Prostate gland (tissue), 2 donors: Measurements from ENCODE around the gene HMOX1. TPM values are rescaled to one million over a fixed set of nuclear protein-coding genes. Genes with fewer than 3 reads are reported as not detected.

ENCODE experiments used
- DNase-seq: peaks from one replicate; pipeline ENCODE4 v3.0.0-alpha.2; 2019; ENCODE audit warnings: low spot score
- H3K27ac ChIP-seq, 2 donors: fragments of 200-600 bp; sonication (generic); 2 replicates each; pipeline ENCODE4 v1.5.1; 2017 to 2019
- H3K27me3 ChIP-seq: fragments of 200-600 bp; sonication (generic); replicated peaks from 2 replicates; pipeline ENCODE4 v1.5.1; 2019; ENCODE audit not compliant: insufficient read depth
- H3K36me3 ChIP-seq, 2 donors: fragments of 200-600 bp; sonication (generic); 1 replicate in 1 of 2; 2 replicates in 1 of 2; pipeline versions ENCODE4 v1.5.1 to v1.8.1; 2017 to 2019
- H3K4me1 ChIP-seq: fragments of 200-600 bp; sonication (generic); replicated peaks from 2 replicates; pipeline ENCODE4 v1.5.1; 2019
- H3K4me3 ChIP-seq, 2 donors: fragments of 200-600 bp; sonication (generic); 2 replicates each; pipeline ENCODE4 v1.5.1; 2017 to 2019
- H3K9me3 ChIP-seq: fragments of 200-600 bp; sonication (generic); 2 replicates; pipeline ENCODE4 v1.5.1; 2017
- POLR2A ChIP-seq: fragments of 450-650 bp; IDR thresholded peaks from one replicate; pipeline ENCODE4 v1.6.1; 2016; ENCODE audit warnings: antibody characterized with exemption, mild to moderate bottlenecking
- POLR2AphosphoS5 ChIP-seq: sonication (generic); formaldehyde crosslinking; IDR thresholded peaks from one replicate; pipeline ENCODE4 v1.6.1; 2017; ENCODE audit warnings: antibody characterized with exemption
- WGBS: methylation state at CpG from one replicate; pipeline ENCODE4 v1.1.5; 2018; 5-methylcytosine and 5-hydroxymethylcytosine counted together
- intact Hi-C: fragments of 100-400 bp; cut with DNase I; formaldehyde crosslinking; loops from one replicate; pipeline ENCODE4 v1.14.2; 2022
- total RNA-seq, 2 donors: library from RNA; depleted of rRNA; stranded (reverse); fragments of >200 nt; gene quantifications; one replicate each; pipeline ENCODE4 v1.1.0, GENCODE V29; 2016
- TF ChIP-seq, protein P1 (sequence below), 4 experiments: fragments of 200-600 bp in 2 of 4; fragments of 450-650 bp in 2 of 4; sonication (generic) in 2 of 4; IDR thresholded peaks; 1 replicate in 3 of 4; 2 replicates in 1 of 4; pipeline ENCODE4 v1.5.1; 2016 to 2019; ENCODE audit warnings: antibody characterized with exemption in 4 of 4, mild to moderate bottlenecking in 2 of 4, moderate library complexity in 2 of 4

HMOX1 gene
- total RNA-seq, 2 donors from 2014 or later: 3.5 to 31.5 TPM

GRCh38 chr22:35373781-35374180 lies 7.1 kb upstream of the HMOX1 start:
- H3K4me3 ChIP-seq: no peak overlapping the region
- H3K27ac ChIP-seq: no peak overlapping the region
- 63% methylated on average over 6 of the region's 6 CpGs for WGBS
- H3K4me1 ChIP-seq: no peaks in the 10 kb centered on the region
- H3K36me3 ChIP-seq: no peaks in the 10 kb centered on the region
- DNase-seq: no peak
- H3K27me3 ChIP-seq: no peaks in the 10 kb centered on the region
- no peaks in the 10 kb centered on the region for H3K9me3 ChIP-seq
- intact Hi-C loops: no loop called here
- TF ChIP-seq POLR2AphosphoS5 (no peak), POLR2A (no peak)
- TF ChIP-seq, protein P1, sequence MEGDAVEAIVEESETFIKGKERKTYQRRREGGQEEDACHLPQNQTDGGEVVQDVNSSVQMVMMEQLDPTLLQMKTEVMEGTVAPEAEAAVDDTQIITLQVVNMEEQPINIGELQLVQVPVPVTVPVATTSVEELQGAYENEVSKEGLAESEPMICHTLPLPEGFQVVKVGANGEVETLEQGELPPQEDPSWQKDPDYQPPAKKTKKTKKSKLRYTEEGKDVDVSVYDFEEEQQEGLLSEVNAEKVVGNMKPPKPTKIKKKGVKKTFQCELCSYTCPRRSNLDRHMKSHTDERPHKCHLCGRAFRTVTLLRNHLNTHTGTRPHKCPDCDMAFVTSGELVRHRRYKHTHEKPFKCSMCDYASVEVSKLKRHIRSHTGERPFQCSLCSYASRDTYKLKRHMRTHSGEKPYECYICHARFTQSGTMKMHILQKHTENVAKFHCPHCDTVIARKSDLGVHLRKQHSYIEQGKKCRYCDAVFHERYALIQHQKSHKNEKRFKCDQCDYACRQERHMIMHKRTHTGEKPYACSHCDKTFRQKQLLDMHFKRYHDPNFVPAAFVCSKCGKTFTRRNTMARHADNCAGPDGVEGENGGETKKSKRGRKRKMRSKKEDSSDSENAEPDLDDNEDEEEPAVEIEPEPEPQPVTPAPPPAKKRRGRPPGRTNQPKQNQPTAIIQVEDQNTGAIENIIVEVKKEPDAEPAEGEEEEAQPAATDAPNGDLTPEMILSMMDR (IDR thresholded peaks at IDR 0.05): no peak

DNA sequence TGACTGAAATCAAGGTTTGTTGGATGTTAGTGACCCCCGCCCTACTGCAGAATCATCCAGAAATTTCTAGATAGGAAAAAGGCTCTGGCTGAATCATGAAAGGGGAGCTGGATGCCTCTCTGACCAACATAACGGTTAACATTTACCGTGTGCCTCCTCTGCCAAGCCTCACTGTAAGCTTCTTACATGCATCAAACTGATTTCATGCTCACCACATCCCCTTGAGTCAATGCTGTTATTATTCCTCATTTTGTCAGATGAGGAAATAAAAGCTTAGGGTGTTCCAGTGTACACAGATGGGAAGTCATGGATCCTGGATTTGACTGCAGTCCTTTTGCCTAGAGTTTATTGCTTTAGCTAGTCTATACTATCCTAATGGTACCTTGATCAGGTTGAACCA lies 5.9 kb upstream of the HMOX1 start:
- intact Hi-C loops: no loop called here
- 91% methylated on average over 3 of the region's 3 CpGs for WGBS
- Histone ChIP-seq H3K36me3 (no peaks in the 10 kb centered on the region), H3K27me3 (no peaks in the 10 kb centered on the region), H3K4me3 (no peak overlapping the region), H3K27ac (no peak overlapping the region), H3K4me1 (no peaks in the 10 kb centered on the region), H3K9me3 (no peaks in the 10 kb centered on the region)
- DNase-seq: no peak
- TF ChIP-seq POLR2A (no peak), POLR2AphosphoS5 (no peak)
- TF ChIP-seq, protein P1 (IDR thresholded peaks at IDR 0.05): no peak

DNA sequence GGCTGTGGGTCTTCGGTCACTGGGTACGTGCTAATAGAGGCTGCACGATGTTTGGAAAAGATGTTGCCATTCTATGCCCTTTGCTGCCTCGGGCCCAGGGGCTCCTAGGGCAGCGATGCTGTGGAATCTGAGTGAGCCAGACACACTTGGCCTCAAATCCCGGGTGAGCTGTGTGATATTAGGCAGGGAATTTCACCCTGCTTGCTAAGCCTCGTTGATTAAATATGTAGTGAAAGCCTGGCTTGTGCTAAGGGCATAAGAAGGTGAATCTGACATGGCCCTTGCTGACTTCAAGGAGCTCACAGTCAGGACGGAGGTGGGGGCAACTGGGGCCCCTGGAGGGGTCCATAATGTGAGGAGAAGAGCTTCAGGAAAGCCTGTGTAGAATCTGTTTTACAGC lies 5.4 kb upstream of the HMOX1 start:
- no peak overlapping the region for H3K27ac ChIP-seq
- intact Hi-C loops: no loop called here
- TF ChIP-seq POLR2A: no peak
- no peak for TF ChIP-seq POLR2AphosphoS5
- TF ChIP-seq, protein P1 (IDR thresholded peaks at IDR 0.05): no peak
- no peaks in the 10 kb centered on the region for H3K27me3 ChIP-seq
- H3K9me3 ChIP-seq: no peaks in the 10 kb centered on the region
- no peak for DNase-seq
- 76% methylated on average over 8 of the region's 8 CpGs for whole genome bisulfite sequencing
- no peaks in the 10 kb centered on the region for H3K36me3 ChIP-seq
- H3K4me1 ChIP-seq: no peaks in the 10 kb centered on the region
- no peak overlapping the region for H3K4me3 ChIP-seq

- H3K4me3 ChIP-seq: no peak overlapping the region
- TF ChIP-seq POLR2A (no peak), POLR2AphosphoS5 (peak; percentile 98)
- no peaks in the 10 kb centered on the region for H3K27me3 ChIP-seq
- 11% methylated on average over 17 of the region's 17 CpGs for WGBS
- no peaks in the 10 kb centered on the region for H3K4me1 ChIP-seq
- no peaks in the 10 kb centered on the region for H3K9me3 ChIP-seq
- H3K27ac ChIP-seq: peak overlapping the region; percentile 28 to 49
- no peaks in the 10 kb centered on the region for H3K36me3 ChIP-seq
- intact Hi-C loops: no loop called here
- DNase-seq: peak; percentile 91
Measured at GRCh38 chr22:35376728-35377472, 4.0 kb upstream of the HMOX1 start.

DNA sequence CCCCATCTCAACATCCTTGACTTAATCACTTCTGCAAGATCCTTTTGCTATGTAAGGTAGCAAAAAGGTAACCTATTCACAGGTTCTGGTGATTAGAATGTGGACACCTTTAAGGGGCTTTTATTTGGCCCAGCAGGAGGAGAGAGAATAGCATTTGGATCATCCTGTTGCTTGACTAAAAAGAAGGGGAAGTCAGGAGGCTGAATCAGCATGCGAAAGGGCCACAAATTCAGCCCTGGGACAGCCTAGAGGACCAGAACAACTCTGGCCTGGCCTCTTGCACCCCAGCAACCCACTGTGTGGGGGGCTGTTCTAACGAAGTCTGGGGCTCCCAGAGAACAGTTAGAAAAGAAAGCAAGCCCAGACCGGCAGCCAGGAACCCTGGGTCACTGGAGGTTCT lies 3.2 kb upstream of the HMOX1 start:
- TF ChIP-seq, protein P1 (IDR thresholded peaks at IDR 0.05): no peak
- no peak for TF ChIP-seq POLR2AphosphoS5
- TF ChIP-seq POLR2A: no peak
- no peaks in the 10 kb centered on the region for H3K9me3 ChIP-seq
- DNase-seq: no peak
- no peaks in the 10 kb centered on the region for H3K36me3 ChIP-seq
- no peaks in the 10 kb centered on the region for H3K27me3 ChIP-seq
- 85% methylated on average over 3 of the region's 3 CpGs for WGBS
- intact Hi-C loops: no loop called here
- H3K4me3 ChIP-seq: no peak overlapping the region
- no peaks in the 10 kb centered on the region for H3K4me1 ChIP-seq
- H3K27ac ChIP-seq: peak overlapping the region in 1 of 2 donors; percentile 49
